HEK293T (cell line): Measurements from ENCODE around the gene HDAC3.

ENCODE experiments used
- CTCF ChIA-PET: fragments of 350-600 bp; formaldehyde crosslinking; extraction: SDS; loops from one replicate; lab custom pipeline; 2021; ENCODE audit warnings: antibody characterized with exemption, inconsistent platforms; lab: Yijun Ruan, JAX
- POLR2A ChIA-PET: fragments of 350-600 bp; formaldehyde crosslinking; extraction: SDS; loops from one replicate; lab custom pipeline; 2020; ENCODE audit warnings: antibody characterized with exemption, inconsistent platforms; lab: Yijun Ruan, JAX
- DNase-seq: peaks from one replicate; pipeline ENCODE4 v3.0.0; 2012; ENCODE audit warnings: mixed read lengths; ENCODE audit errors: extremely low spot score
- ARNT ChIP-seq: fragments of 450-650 bp; IDR thresholded peaks from 2 replicates; pipeline ENCODE4 v1.6.1; 2017; ENCODE audit warnings: mild to moderate bottlenecking
- BHLHE40 ChIP-seq: fragments of 450-650 bp; IDR thresholded peaks from 2 replicates; pipeline ENCODE4 v1.6.1; 2016; ENCODE audit warnings: mild to moderate bottlenecking, moderate library complexity, borderline replicate concordance
- CTBP1 ChIP-seq: fragments of 450-650 bp; IDR thresholded peaks from 2 replicates; pipeline ENCODE4 v1.6.1; 2016; ENCODE audit warnings: borderline replicate concordance
- ELF4 ChIP-seq: fragments of 450-650 bp; IDR thresholded peaks from 2 replicates; pipeline ENCODE4 v1.6.1; 2017; ENCODE audit warnings: antibody characterized with exemption
- FOXA1 ChIP-seq: fragments of 450-650 bp; IDR thresholded peaks from 2 replicates; pipeline ENCODE4 v1.6.1; 2016; ENCODE audit warnings: mild to moderate bottlenecking
- FOXK2 ChIP-seq: fragments of 450-650 bp; IDR thresholded peaks from 2 replicates; pipeline ENCODE4 v1.6.1; 2016; ENCODE audit warnings: mild to moderate bottlenecking
- FOXM1 ChIP-seq: fragments of 450-650 bp; IDR thresholded peaks from 2 replicates; pipeline ENCODE4 v1.6.1; 2017; ENCODE audit warnings: mild to moderate bottlenecking, borderline replicate concordance
- HDGF ChIP-seq: fragments of 450-650 bp; IDR thresholded peaks from 2 replicates; pipeline ENCODE4 v1.6.1; 2017; ENCODE audit warnings: antibody characterized with exemption, borderline replicate concordance
- L3MBTL2 ChIP-seq: fragments of 450-650 bp; conservative IDR thresholded peaks from 2 replicates; pipeline ENCODE4 v1.6.1; 2016; ENCODE audit warnings: mild to moderate bottlenecking
- LEF1 ChIP-seq: fragments of 450-650 bp; IDR thresholded peaks from 2 replicates; pipeline ENCODE4 v1.6.1; 2017; ENCODE audit warnings: mild to moderate bottlenecking, borderline replicate concordance
- NFRKB ChIP-seq: fragments of 450-650 bp; IDR thresholded peaks from 2 replicates; pipeline ENCODE4 v1.6.1; 2016; ENCODE audit warnings: mild to moderate bottlenecking, moderate library complexity
- SP1 ChIP-seq: fragments of 450-650 bp; IDR thresholded peaks from 2 replicates; pipeline ENCODE4 v1.6.1; 2017
- SUZ12 ChIP-seq: fragments of 450-650 bp; IDR thresholded peaks from 2 replicates; pipeline ENCODE4 v1.6.1; 2016; ENCODE audit warnings: mild to moderate bottlenecking
- TARDBP ChIP-seq: fragments of 450-650 bp; IDR thresholded peaks from 2 replicates; pipeline ENCODE4 v1.6.1; 2016
- ZNF384 ChIP-seq: fragments of 450-650 bp; IDR thresholded peaks from 2 replicates; pipeline ENCODE4 v1.6.1; 2016
- TF ChIP-seq, protein P1 (sequence below): fragments of 450-650 bp; IDR thresholded peaks from 2 replicates; pipeline ENCODE4 v1.6.1; 2016

The HDAC3 gene

DNA sequence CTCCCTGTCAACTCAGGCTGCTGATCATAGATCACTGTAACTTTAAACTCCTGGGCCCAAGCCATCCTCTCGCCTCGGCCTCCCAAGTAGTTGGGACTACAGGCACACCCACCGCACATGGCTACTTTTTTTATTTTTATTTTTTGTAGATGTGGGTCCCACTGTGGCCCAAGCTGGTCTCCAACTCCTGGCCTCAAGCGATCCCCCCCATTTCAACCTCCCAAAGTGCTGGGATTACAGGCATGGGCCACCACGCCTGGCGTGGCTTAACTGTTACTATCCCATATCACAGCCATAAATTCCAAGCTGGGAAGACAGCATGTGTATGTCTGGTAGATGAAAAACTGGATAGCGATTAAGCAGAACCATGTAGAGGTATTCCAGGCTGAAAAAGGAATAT is 1.0 kb downstream of the HDAC3 start:
- TF ChIP-seq FOXA1: no peak
- TF ChIP-seq ELF4: no peak
- TF ChIP-seq FOXM1: no peak
- TF ChIP-seq, protein P1, sequence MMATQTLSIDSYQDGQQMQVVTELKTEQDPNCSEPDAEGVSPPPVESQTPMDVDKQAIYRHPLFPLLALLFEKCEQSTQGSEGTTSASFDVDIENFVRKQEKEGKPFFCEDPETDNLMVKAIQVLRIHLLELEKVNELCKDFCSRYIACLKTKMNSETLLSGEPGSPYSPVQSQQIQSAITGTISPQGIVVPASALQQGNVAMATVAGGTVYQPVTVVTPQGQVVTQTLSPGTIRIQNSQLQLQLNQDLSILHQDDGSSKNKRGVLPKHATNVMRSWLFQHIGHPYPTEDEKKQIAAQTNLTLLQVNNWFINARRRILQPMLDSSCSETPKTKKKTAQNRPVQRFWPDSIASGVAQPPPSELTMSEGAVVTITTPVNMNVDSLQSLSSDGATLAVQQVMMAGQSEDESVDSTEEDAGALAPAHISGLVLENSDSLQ: no peak
- no peak for TF ChIP-seq SUZ12
- TF ChIP-seq CTBP1: no peak
- TF ChIP-seq FOXK2: no peak
- TF ChIP-seq SP1: no peak
- TF ChIP-seq BHLHE40: no peak
- TF ChIP-seq HDGF: no peak
- TF ChIP-seq ZNF384: no peak
- no peak for TF ChIP-seq ARNT
- no peak for TF ChIP-seq LEF1
- TF ChIP-seq TARDBP: no peak
- TF ChIP-seq NFRKB: no peak
- TF ChIP-seq L3MBTL2: no peak
- no peak for DNase-seq
- CTCF ChIA-PET: interaction anchor here (1.3 to 10.4 kb wide), 2 partner anchors 15 to 44 kb away, joined by 3 to 101 read pairs; partner anchors contain the start of gene DIAPH1
- POLR2A ChIA-PET: interaction anchor here (0.7 to 3.5 kb wide), 15 partner anchors 9 to 288 kb away, joined by 3 to 61 read pairs (median 11); partner anchors contain the start of genes DELE1, DIAPH1 and FCHSD1

DNA sequence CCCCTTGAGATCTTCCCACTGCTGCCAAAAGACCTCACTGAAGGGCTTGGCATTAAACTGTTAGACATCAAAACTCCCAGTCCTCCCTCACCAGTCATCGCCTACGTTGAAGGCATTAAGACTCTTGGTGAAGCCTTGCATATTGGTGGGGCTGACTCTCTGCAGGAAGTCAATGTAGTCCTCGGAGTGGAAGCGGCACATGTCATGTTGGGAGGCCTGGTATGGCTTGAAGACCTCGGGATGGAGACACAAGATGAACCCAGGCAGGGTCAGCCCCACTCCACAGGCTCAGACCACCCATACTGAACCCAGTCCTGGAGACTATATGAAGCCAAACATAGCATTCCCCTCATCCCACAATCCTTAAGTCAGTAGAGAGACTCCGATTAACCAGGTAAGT is 1.9 kb downstream of the HDAC3 start:
- TF ChIP-seq FOXK2: no peak
- TF ChIP-seq ZNF384: no peak
- no peak for TF ChIP-seq ARNT
- POLR2A ChIA-PET: interaction anchor here (1.9 kb wide), 1 partner anchor 15 kb away, joined by 11 read pairs; the partner anchor contains the start of gene DIAPH1
- CTCF ChIA-PET: interaction anchor here (0.7 to 10.4 kb wide), 2 partner anchors 15 to 42 kb away, joined by 3 to 101 read pairs; partner anchors contain the start of gene DIAPH1
- no peak for DNase-seq

DNA sequence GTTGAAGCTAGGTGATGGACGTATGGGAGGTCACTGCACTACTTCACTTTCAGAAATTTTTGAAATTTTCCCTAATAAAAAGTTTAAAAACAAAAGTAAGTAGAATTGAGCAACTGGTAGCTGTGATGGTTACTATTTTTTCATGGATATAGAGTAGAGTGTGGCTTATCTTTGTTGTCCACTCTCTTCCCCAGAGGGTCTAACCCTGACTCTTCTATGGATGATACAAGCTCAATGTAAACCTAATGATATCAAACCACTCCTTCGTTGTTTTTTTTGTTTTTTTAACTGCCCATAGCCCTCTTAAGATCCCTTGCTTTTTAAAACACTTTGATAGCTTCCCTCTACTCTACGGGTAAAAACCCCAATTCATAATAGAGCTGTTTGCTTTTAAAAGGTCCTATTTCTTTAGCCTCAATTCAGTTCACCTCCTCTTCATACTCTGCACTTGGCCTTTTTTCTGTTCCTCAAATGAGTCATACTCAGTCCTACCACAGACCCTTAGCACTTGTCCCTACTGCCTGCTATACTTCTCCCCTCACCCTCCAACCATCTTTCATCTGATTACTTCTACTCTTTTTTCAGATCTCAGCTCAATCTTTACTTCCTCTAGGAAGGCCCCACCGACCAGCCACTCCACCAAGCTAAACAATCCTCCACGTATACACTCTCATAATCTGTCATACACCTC is 2.6 kb downstream of the HDAC3 start:
- no peak for TF ChIP-seq HDGF
- TF ChIP-seq LEF1: no peak
- no peak for TF ChIP-seq BHLHE40
- TF ChIP-seq FOXM1: no peak
- no peak for TF ChIP-seq ELF4
- DNase-seq: no peak
- POLR2A ChIA-PET: interaction anchor here (1.9 kb wide), 1 partner anchor 14 kb away, joined by 11 read pairs; the partner anchor contains the start of gene DIAPH1
- CTCF ChIA-PET: interaction anchor here (0.7 to 10.4 kb wide), 3 partner anchors 14 to 674 kb away, joined by 3 to 101 read pairs (median 5); partner anchors contain the start of gene DIAPH1

DNA sequence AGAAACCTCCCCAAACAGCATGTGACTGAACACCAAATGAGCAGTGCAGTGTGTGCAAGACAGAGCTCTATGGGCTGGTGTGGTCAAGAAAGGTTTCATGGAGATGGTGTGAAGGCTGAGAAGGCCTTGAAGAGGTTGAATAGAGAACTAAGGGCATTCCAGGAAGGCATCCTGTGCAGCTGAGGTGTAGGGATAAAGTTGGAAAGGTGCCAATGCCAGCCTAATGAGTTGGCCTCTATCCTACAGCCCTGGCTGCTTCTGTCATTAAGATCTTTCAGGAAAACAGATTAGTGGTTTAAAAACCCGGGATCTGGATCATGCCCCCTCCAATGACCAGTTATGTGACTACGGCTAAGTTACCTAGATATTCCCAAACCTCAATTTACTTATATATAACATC is 4.0 kb downstream of the HDAC3 start:
- DNase-seq: no peak
- POLR2A ChIA-PET: no interaction called here
- CTCF ChIA-PET: interaction anchor here (10.4 kb wide), 1 partner anchor 12 kb away, joined by 101 read pairs; the partner anchor contains the start of gene DIAPH1
- TF ChIP-seq HDGF (no peak), ARNT (no peak), FOXM1 (no peak), SUZ12 (no peak), SP1 (no peak), CTBP1 (no peak), TARDBP (no peak), L3MBTL2 (no peak), ELF4 (no peak), FOXA1 (no peak)

DNA sequence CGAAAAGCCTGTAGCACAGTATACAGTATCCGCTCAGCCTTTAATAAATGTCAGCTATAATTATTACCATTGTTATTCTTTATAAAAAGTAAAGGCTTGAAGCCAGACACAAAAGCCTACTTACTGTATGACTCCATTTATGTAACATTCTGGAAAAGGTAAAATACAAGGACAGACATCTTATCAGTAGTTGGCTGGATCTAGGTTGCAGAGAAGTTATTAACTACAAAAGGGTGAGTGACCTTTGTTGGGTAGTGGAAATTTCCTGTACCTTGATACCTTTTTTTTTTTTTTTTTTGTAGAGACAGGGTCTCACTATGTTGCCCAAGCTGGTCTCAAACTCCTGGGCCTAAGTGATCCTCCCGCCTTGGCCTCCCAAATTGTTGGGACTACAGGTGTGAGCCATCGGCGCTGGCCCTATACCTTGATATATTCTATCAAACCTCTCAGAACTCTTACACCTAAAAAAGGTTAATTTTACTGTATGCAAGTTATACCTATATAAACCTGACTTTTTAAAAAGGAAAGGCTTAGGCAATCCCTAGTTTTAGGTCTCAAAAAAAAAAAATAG is 6.0 kb downstream of the HDAC3 start:
- no peak for DNase-seq
- ChIA-PET CTCF (interaction anchor here (10.4 kb wide), 1 partner anchor 10 kb away, joined by 101 read pairs; the partner anchor contains the start of gene DIAPH1), POLR2A (interaction anchor here (2.9 kb wide), 1 partner anchor 12 kb away, joined by 11 read pairs; the partner anchor contains the start of gene DIAPH1)
- TF ChIP-seq ARNT: no peak
- TF ChIP-seq NFRKB: no peak
- no peak for TF ChIP-seq BHLHE40
- TF ChIP-seq LEF1: no peak
- no peak for TF ChIP-seq ZNF384
- no peak for TF ChIP-seq SP1
- TF ChIP-seq SUZ12: no peak
- TF ChIP-seq TARDBP: no peak
- no peak for TF ChIP-seq L3MBTL2

DNA sequence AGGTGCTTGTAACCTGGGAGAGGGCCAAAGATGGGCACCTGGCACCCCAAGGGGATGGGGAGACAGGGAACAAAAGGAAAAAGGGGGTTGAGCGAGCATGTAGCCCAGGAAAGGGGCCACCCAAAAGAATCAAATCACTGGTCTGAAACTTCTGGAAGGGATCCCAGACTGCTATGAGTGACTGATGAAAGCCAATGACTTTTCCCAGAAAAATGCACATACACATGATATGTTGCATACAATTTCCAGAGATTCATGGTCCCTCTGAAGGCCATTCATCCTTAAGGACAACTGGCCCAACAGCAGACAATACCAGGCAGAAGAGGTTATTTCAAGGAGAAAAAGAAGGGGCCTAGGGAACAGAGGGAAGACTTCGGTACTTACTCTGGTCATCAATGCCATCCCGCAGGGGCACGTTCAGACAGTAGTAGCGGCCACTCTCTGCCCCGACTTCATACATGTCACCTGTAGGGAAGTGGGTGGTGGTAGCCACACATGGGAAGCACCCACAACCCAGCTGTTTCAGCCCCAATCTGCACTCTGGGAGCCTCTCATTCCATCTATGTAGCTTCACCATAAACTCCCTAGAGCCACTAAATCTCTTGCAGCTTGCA is 8.4 kb downstream of the HDAC3 start:
- POLR2A ChIA-PET: interaction anchor here (3.4 kb wide), 1 partner anchor 8 kb away, joined by 33 read pairs; the partner anchor contains the start of genes HDAC3 and RELL2
- DNase-seq: no peak
- TF ChIP-seq ZNF384 (no peak), SP1 (no peak), ARNT (no peak)

DNA sequence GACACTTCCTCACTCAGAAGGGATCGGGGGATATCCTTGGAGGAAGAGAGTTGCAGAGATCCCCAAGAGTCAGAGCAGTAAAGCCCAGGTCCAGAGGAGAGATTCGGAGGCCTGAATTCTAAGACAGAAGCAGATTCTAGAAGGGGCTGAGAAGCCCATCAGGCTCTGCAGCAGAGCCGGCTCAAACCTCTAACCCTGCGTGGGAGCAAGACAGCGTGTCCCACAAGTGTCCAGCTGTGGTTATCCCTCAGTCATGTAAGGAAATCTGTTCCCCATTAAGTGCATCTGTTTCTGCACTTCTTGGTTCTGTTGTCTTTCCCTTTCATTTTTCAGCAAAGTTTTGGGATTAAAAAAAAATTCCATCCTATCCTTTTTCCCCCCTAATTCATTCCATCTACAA is 13.0 kb downstream of the HDAC3 start:
- DNase-seq: no peak
- TF ChIP-seq SUZ12: no peak
- TF ChIP-seq LEF1: no peak
- TF ChIP-seq FOXK2: no peak
- no peak for TF ChIP-seq FOXM1
- TF ChIP-seq SP1: no peak
- TF ChIP-seq NFRKB: no peak
- no peak for TF ChIP-seq CTBP1
- TF ChIP-seq ELF4: no peak
- TF ChIP-seq HDGF: no peak
- no peak for TF ChIP-seq FOXA1
- no peak for TF ChIP-seq L3MBTL2
- TF ChIP-seq TARDBP: no peak
- no peak for TF ChIP-seq ZNF384
- TF ChIP-seq BHLHE40: no peak
- TF ChIP-seq ARNT: no peak
- TF ChIP-seq, protein P1: no peak
- POLR2A ChIA-PET: interaction anchor here (3.3 kb wide), 1 partner anchor 13 kb away, joined by 18 read pairs; the partner anchor contains the start of genes HDAC3 and RELL2
- CTCF ChIA-PET: no interaction called here

More for the DNA sequence above, 8.4 kb downstream of the HDAC3 start:
- CTCF ChIA-PET: interaction anchor here (1.2 to 10.4 kb wide), 2 partner anchors 8 to 9 kb away, joined by 3 to 101 read pairs; partner anchors contain the start of gene DIAPH1
